Measurements from ENCODE around the gene EXOC7.

DNA sequence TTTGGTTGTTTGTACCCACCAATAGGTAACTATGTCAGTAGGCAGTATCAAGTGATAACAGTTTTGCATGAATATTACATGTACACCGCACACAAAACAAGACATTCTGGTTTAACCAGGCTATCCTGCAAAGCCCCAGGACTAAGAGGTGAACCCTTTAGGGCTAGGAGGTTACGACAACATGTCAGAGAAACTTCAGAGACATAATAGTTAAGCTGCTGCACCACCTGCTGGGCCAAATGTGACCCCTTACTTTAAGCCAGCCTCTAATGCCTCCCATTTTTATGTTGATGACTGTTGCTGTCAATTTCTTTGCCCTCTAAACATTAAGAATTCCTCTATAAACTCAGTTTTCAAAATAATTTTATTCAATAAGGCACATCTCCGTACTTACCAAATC lies 46.7 kb downstream of the EXOC7 start:
- TF ChIP-seq, protein P1, sequence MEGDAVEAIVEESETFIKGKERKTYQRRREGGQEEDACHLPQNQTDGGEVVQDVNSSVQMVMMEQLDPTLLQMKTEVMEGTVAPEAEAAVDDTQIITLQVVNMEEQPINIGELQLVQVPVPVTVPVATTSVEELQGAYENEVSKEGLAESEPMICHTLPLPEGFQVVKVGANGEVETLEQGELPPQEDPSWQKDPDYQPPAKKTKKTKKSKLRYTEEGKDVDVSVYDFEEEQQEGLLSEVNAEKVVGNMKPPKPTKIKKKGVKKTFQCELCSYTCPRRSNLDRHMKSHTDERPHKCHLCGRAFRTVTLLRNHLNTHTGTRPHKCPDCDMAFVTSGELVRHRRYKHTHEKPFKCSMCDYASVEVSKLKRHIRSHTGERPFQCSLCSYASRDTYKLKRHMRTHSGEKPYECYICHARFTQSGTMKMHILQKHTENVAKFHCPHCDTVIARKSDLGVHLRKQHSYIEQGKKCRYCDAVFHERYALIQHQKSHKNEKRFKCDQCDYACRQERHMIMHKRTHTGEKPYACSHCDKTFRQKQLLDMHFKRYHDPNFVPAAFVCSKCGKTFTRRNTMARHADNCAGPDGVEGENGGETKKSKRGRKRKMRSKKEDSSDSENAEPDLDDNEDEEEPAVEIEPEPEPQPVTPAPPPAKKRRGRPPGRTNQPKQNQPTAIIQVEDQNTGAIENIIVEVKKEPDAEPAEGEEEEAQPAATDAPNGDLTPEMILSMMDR (IDR thresholded peaks at IDR 0.05; ENCODE audit: insufficient read depth, low read depth, low read length): no peak
- TF ChIP-seq EZH2 (IDR thresholded peaks at IDR 0.05; ENCODE audit: insufficient read depth, low read length): no peak
